Neural crest cell (in vitro differentiated cells): ENCODE data around the gene SYT15. TPM values are rescaled to one million over a fixed set of nuclear protein-coding genes. Genes with fewer than 3 reads are reported as not detected.
A peak's percentile ranks its signal among the peaks of the same experiment; 100 is the strongest.

Experiments
- DNase-seq: peaks from one replicate; pipeline ENCODE4 v3.0.0; 2021; ENCODE audit warnings: low read depth, mixed read lengths, low spot score
- H3K27ac Mint-ChIP-seq: one replicate; pipeline ENCODE4 v1.8.0; 2021; ENCODE audit warnings: mild to moderate bottlenecking, mixed read lengths; ENCODE audit not compliant: unreplicated experiment
- H3K27me3 Mint-ChIP-seq: 2 replicates; pipeline ENCODE4 v1.8.0; 2021; ENCODE audit warnings: low read depth, mild to moderate bottlenecking, mixed read lengths
- H3K36me3 Mint-ChIP-seq: 2 replicates; pipeline ENCODE4 v1.8.0; 2021; ENCODE audit warnings: low read depth, mild to moderate bottlenecking, mixed read lengths
- H3K4me1 Mint-ChIP-seq: 2 replicates; pipeline ENCODE4 v1.8.0; 2021; ENCODE audit warnings: mixed read lengths
- H3K4me3 Mint-ChIP-seq: one replicate; pipeline ENCODE4 v1.8.0; 2021; ENCODE audit warnings: mild to moderate bottlenecking, mixed read lengths
- H3K9me3 Mint-ChIP-seq: 2 replicates; pipeline ENCODE4 v1.8.0; 2021; ENCODE audit warnings: mixed read lengths
- CTCF ChIP-seq: fragments of 200-600 bp; sonication (generic); conservative IDR thresholded peaks from 2 replicates; pipeline ENCODE4 v1.5.0; 2021; ENCODE audit warnings: antibody characterized with exemption, mild to moderate bottlenecking
- total RNA-seq: library from RNA; stranded (reverse); gene quantifications from 2 replicates; pipeline ENCODE4 v1.2.1, GENCODE V29; 2021

The SYT15 gene
- total RNA-seq, 1 donor from 2014 or later: 1.6 TPM

GRCh38 chr10:46536781-46537180, 42.1 kb upstream of the SYT15 start:
- no peak for DNase-seq
- no peaks in the 10 kb centered on the region for H3K36me3 Mint-ChIP-seq
- TF ChIP-seq CTCF: no peak
- no peak overlapping the region for H3K27ac Mint-ChIP-seq
- no peak overlapping the region for H3K4me3 Mint-ChIP-seq
- H3K27me3 Mint-ChIP-seq: peaks cover 32% of the 10 kb centered on the region
- H3K4me1 Mint-ChIP-seq: peaks cover 5% of the 10 kb centered on the region
- H3K9me3 Mint-ChIP-seq: no peaks in the 10 kb centered on the region

GRCh38 chr10:46537309-46537708, 41.6 kb upstream of the SYT15 start:
- Mint-ChIP-seq H3K9me3 (no peaks in the 10 kb centered on the region), H3K36me3 (no peaks in the 10 kb centered on the region), H3K4me3 (no peak overlapping the region), H3K27ac (no peak overlapping the region), H3K27me3 (peaks cover 34% of the 10 kb centered on the region), H3K4me1 (peaks cover 6% of the 10 kb centered on the region)
- no peak for TF ChIP-seq CTCF
- no peak for DNase-seq

- H3K9me3 Mint-ChIP-seq: no peaks in the 10 kb centered on the region
- no peak for DNase-seq
- peaks cover 38% of the 10 kb centered on the region for H3K27me3 Mint-ChIP-seq
- TF ChIP-seq CTCF: no peak
- H3K4me3 Mint-ChIP-seq: no peak overlapping the region
- H3K36me3 Mint-ChIP-seq: no peaks in the 10 kb centered on the region
- H3K27ac Mint-ChIP-seq: no peak overlapping the region
- H3K4me1 Mint-ChIP-seq: peaks cover 9% of the 10 kb centered on the region
Observed at GRCh38 chr10:46538155-46538554, 40.8 kb upstream of the SYT15 start.

GRCh38 chr10:46538717-46539426, 40.1 kb upstream of the SYT15 start:
- Mint-ChIP-seq H3K27ac (no peak overlapping the region), H3K36me3 (no peaks in the 10 kb centered on the region)

GRCh38 chr10:46539596-46540411, 39.1 kb upstream of the SYT15 start:
- Mint-ChIP-seq H3K27ac (no peak overlapping the region), H3K9me3 (no peaks in the 10 kb centered on the region), H3K4me3 (peak overlapping the region; percentile 78), H3K36me3 (no peaks in the 10 kb centered on the region), H3K4me1 (peaks cover 9% of the 10 kb centered on the region), H3K27me3 (peaks cover 48% of the 10 kb centered on the region)
- TF ChIP-seq CTCF: no peak
- no peak for DNase-seq

More at GRCh38 chr10:46538717-46539426, 40.1 kb upstream of the SYT15 start:
- no peaks in the 10 kb centered on the region for H3K9me3 Mint-ChIP-seq
- peaks cover 42% of the 10 kb centered on the region for H3K27me3 Mint-ChIP-seq
- no peak for DNase-seq
- no peak overlapping the region for H3K4me3 Mint-ChIP-seq
- TF ChIP-seq CTCF: no peak
- H3K4me1 Mint-ChIP-seq: peaks cover 9% of the 10 kb centered on the region
